ENCODE results near the gene CD302. TPM values are rescaled to one million over a fixed set of nuclear protein-coding genes. Genes with fewer than 3 reads are reported as not detected.

The CD302 gene
- total and polyA plus RNA-seq, 5 donors from 2014 or later: 0.11 to 2.4 (median 0.59) TPM

- H3K27ac Mint-ChIP-seq: no peak overlapping the region
- no peaks in the 10 kb centered on the region for H3K4me1 ChIP-seq (ENCODE audit: control insufficient read depth, insufficient read depth, low read length, poor library complexity, severe bottlenecking)
- no peaks in the 10 kb centered on the region for H3K9me3 ChIP-seq (ENCODE audit: control insufficient read depth in 2 of 2, low read length in 2 of 2)
- H3K9me3 Mint-ChIP-seq: peaks cover 0 to 3% (median 0%) of the 10 kb centered on the region in 7 donors
- H3K27me3 ChIP-seq (ENCODE audit: control insufficient read depth, insufficient read depth, low read length): peaks cover under 1% of the 10 kb centered on the region
- H3K4me3 ChIP-seq (ENCODE audit: low read depth, low read length): no peak overlapping the region
- peaks cover 33% of the 10 kb centered on the region for H3K36me3 Mint-ChIP-seq
- peaks cover 4% of the 10 kb centered on the region for H3K27me3 Mint-ChIP-seq
- no peak overlapping the region for H3K4me3 Mint-ChIP-seq
- H3K4me1 Mint-ChIP-seq: peaks cover 0 to 5% (median under 1%) of the 10 kb centered on the region in 4 donors
- no peak overlapping the region for H3K27ac ChIP-seq (ENCODE audit: insufficient read depth, low read length, poor library complexity, severe bottlenecking)
- no peak for ATAC-seq (ENCODE audit: low read depth in 2 of 2)
- H3K36me3 ChIP-seq (ENCODE audit: control insufficient read depth, insufficient read depth, low read length): peaks cover 35% of the 10 kb centered on the region
- no peak for DNase-seq
Observed at GRCh38 chr2:159804941-159805340, 6.9 kb upstream of the CD302 start.

GRCh38 chr2:159803235-159803962 is 5.4 kb upstream of the CD302 start:
- no peak overlapping the region for H3K27ac ChIP-seq (ENCODE audit: insufficient read depth, low read length, poor library complexity, severe bottlenecking)
- ATAC-seq (ENCODE audit: low read depth in 2 of 2) (no peak), DNase-seq (no peak)
- Mint-ChIP-seq H3K27ac (no peak overlapping the region), H3K4me3 (no peak overlapping the region), H3K4me1 (peaks cover 5 to 9% (median 7%) of the 10 kb centered on the region in 4 donors), H3K9me3 (peaks cover 0 to 3% (median 0%) of the 10 kb centered on the region in 7 donors), H3K36me3 (peaks cover 29% of the 10 kb centered on the region), H3K27me3 (peaks cover 14% of the 10 kb centered on the region)
- no peaks in the 10 kb centered on the region for H3K9me3 ChIP-seq (ENCODE audit: control insufficient read depth in 2 of 2, low read length in 2 of 2)
- H3K4me1 ChIP-seq (ENCODE audit: control insufficient read depth, insufficient read depth, low read length, poor library complexity, severe bottlenecking): no peaks in the 10 kb centered on the region
- peaks cover 25% of the 10 kb centered on the region for H3K36me3 ChIP-seq (ENCODE audit: control insufficient read depth, insufficient read depth, low read length)
- H3K27me3 ChIP-seq (ENCODE audit: control insufficient read depth, insufficient read depth, low read length): peaks cover 7% of the 10 kb centered on the region
- no peak overlapping the region for H3K4me3 ChIP-seq (ENCODE audit: low read depth, low read length)

GRCh38 chr2:159802673-159803072 is 4.7 kb upstream of the CD302 start:
- Mint-ChIP-seq H3K27ac (no peak overlapping the region), H3K9me3 (peaks cover 0 to 3% (median 0%) of the 10 kb centered on the region in 7 donors), H3K4me1 (peaks cover 7 to 11% (median 9%) of the 10 kb centered on the region in 4 donors), H3K4me3 (no peak overlapping the region), H3K27me3 (peaks cover 20% of the 10 kb centered on the region), H3K36me3 (peaks cover 26% of the 10 kb centered on the region)
- no peak overlapping the region for H3K4me3 ChIP-seq (ENCODE audit: low read depth, low read length)
- H3K27ac ChIP-seq (ENCODE audit: insufficient read depth, low read length, poor library complexity, severe bottlenecking): no peak overlapping the region
- H3K27me3 ChIP-seq (ENCODE audit: control insufficient read depth, insufficient read depth, low read length): peaks cover 8% of the 10 kb centered on the region
- ATAC-seq (ENCODE audit: low read depth in 2 of 2): no peak
- peaks cover 7% of the 10 kb centered on the region for H3K4me1 ChIP-seq (ENCODE audit: control insufficient read depth, insufficient read depth, low read length, poor library complexity, severe bottlenecking)
- no peak for DNase-seq
- H3K36me3 ChIP-seq (ENCODE audit: control insufficient read depth, insufficient read depth, low read length): peaks cover 21% of the 10 kb centered on the region
- no peaks in the 10 kb centered on the region for H3K9me3 ChIP-seq (ENCODE audit: control insufficient read depth in 2 of 2, low read length in 2 of 2)

- Mint-ChIP-seq H3K27ac (no peak overlapping the region), H3K9me3 (peaks cover 0 to 3% (median 0%) of the 10 kb centered on the region in 7 donors), H3K27me3 (peaks cover 33% of the 10 kb centered on the region), H3K4me3 (no peak overlapping the region), H3K4me1 (peaks cover 5 to 19% (median 8%) of the 10 kb centered on the region in 4 donors), H3K36me3 (peaks cover 8% of the 10 kb centered on the region)
- no peaks in the 10 kb centered on the region for H3K36me3 ChIP-seq (ENCODE audit: control insufficient read depth, insufficient read depth, low read length)
- H3K27ac ChIP-seq (ENCODE audit: insufficient read depth, low read length, poor library complexity, severe bottlenecking): no peak overlapping the region
- H3K27me3 ChIP-seq (ENCODE audit: control insufficient read depth, insufficient read depth, low read length): peaks cover 8% of the 10 kb centered on the region
- DNase-seq: no peak
- H3K9me3 ChIP-seq (ENCODE audit: control insufficient read depth in 2 of 2, low read length in 2 of 2): no peaks in the 10 kb centered on the region
- H3K4me3 ChIP-seq (ENCODE audit: low read depth, low read length): no peak overlapping the region
- ATAC-seq (ENCODE audit: low read depth in 2 of 2): no peak
- H3K4me1 ChIP-seq (ENCODE audit: control insufficient read depth, insufficient read depth, low read length, poor library complexity, severe bottlenecking): peaks cover 11% of the 10 kb centered on the region
Observed at GRCh38 chr2:159799833-159800232, 1.8 kb upstream of the CD302 start.

GRCh38 chr2:159798376-159798725 is 343 bp upstream of the CD302 start:
- H3K27me3 ChIP-seq (ENCODE audit: control insufficient read depth, insufficient read depth, low read length): peaks cover 8% of the 10 kb centered on the region
- peaks cover 0 to 3% (median 0%) of the 10 kb centered on the region in 7 donors for H3K9me3 Mint-ChIP-seq
- ATAC-seq (ENCODE audit: low read depth in 2 of 2) (no peak), DNase-seq (no peak)
- H3K27ac Mint-ChIP-seq: peak overlapping the region in 1 of 3 donors; percentile 54
- peaks cover 11% of the 10 kb centered on the region for H3K4me1 ChIP-seq (ENCODE audit: control insufficient read depth, insufficient read depth, low read length, poor library complexity, severe bottlenecking)
- H3K36me3 Mint-ChIP-seq: peaks cover 4% of the 10 kb centered on the region
- no peaks in the 10 kb centered on the region for H3K9me3 ChIP-seq (ENCODE audit: control insufficient read depth in 2 of 2, low read length in 2 of 2)
- no peak overlapping the region for H3K27ac ChIP-seq (ENCODE audit: insufficient read depth, low read length, poor library complexity, severe bottlenecking)
- peak overlapping the region; percentile 9 to 85 (median 79) for H3K4me3 Mint-ChIP-seq
- peaks cover 5 to 19% (median 8%) of the 10 kb centered on the region in 4 donors for H3K4me1 Mint-ChIP-seq
- H3K36me3 ChIP-seq (ENCODE audit: control insufficient read depth, insufficient read depth, low read length): no peaks in the 10 kb centered on the region
- H3K4me3 ChIP-seq (ENCODE audit: low read depth, low read length): no peak overlapping the region
- H3K27me3 Mint-ChIP-seq: peaks cover 33% of the 10 kb centered on the region

GRCh38 chr2:159797225-159797542 is 824 bp downstream of the CD302 start:
- Mint-ChIP-seq H3K4me3 (peak overlapping the region; percentile 59 to 85 (median 78)), H3K27me3 (peaks cover 33% of the 10 kb centered on the region), H3K36me3 (peaks cover 7% of the 10 kb centered on the region), H3K4me1 (peaks cover 5 to 19% (median 8%) of the 10 kb centered on the region in 4 donors), H3K27ac (peak overlapping the region in 1 of 3 donors; percentile 43), H3K9me3 (peaks cover 0 to 3% (median 0%) of the 10 kb centered on the region in 7 donors)
- H3K27ac ChIP-seq (ENCODE audit: insufficient read depth, low read length, poor library complexity, severe bottlenecking): no peak overlapping the region
- DNase-seq (no peak), ATAC-seq (ENCODE audit: low read depth in 2 of 2) (no peak)
- no peak overlapping the region for H3K4me3 ChIP-seq (ENCODE audit: low read depth, low read length)
- no peaks in the 10 kb centered on the region for H3K9me3 ChIP-seq (ENCODE audit: control insufficient read depth in 2 of 2, low read length in 2 of 2)
- peaks cover 8% of the 10 kb centered on the region for H3K27me3 ChIP-seq (ENCODE audit: control insufficient read depth, insufficient read depth, low read length)
- H3K4me1 ChIP-seq (ENCODE audit: control insufficient read depth, insufficient read depth, low read length, poor library complexity, severe bottlenecking): peaks cover 11% of the 10 kb centered on the region
- H3K36me3 ChIP-seq (ENCODE audit: control insufficient read depth, insufficient read depth, low read length): no peaks in the 10 kb centered on the region

- H3K4me3 Mint-ChIP-seq: no peak overlapping the region
- H3K9me3 Mint-ChIP-seq: peaks cover 0 to 2% (median 0%) of the 10 kb centered on the region in 7 donors
- Histone ChIP-seq H3K27me3 (ENCODE audit: control insufficient read depth, insufficient read depth, low read length) (peaks cover 8% of the 10 kb centered on the region), H3K36me3 (ENCODE audit: control insufficient read depth, insufficient read depth, low read length) (no peaks in the 10 kb centered on the region), H3K4me1 (ENCODE audit: control insufficient read depth, insufficient read depth, low read length, poor library complexity, severe bottlenecking) (peaks cover 11% of the 10 kb centered on the region), H3K9me3 (ENCODE audit: control insufficient read depth in 2 of 2, low read length in 2 of 2) (no peaks in the 10 kb centered on the region), H3K4me3 (ENCODE audit: low read depth, low read length) (no peak overlapping the region), H3K27ac (ENCODE audit: insufficient read depth, low read length, poor library complexity, severe bottlenecking) (no peak overlapping the region)
- DNase-seq (no peak), ATAC-seq (ENCODE audit: low read depth in 2 of 2) (no peak)
- peaks cover 5 to 19% (median 8%) of the 10 kb centered on the region in 4 donors for H3K4me1 Mint-ChIP-seq
- H3K27me3 Mint-ChIP-seq: peaks cover 33% of the 10 kb centered on the region
- peaks cover 10% of the 10 kb centered on the region for H3K36me3 Mint-ChIP-seq
- no peak overlapping the region for H3K27ac Mint-ChIP-seq
Observed at GRCh38 chr2:159795841-159796690, 1.9 kb downstream of the CD302 start.
